Trophoblast cell (in vitro differentiated cells and primary cell): ENCODE data around the gene DNMT3B.

ENCODE experiments used
- DNase-seq, 2 donors: peaks; one replicate each; pipeline ENCODE4 v3.0.0-alpha.2; 2016
- H2AFZ ChIP-seq: 2 replicates; pipeline ENCODE4 v1.6.1; 2013; ENCODE audit warnings: low read length, moderate library complexity, mild to moderate bottlenecking; ENCODE audit not compliant: insufficient read depth, poor library complexity
- H2AK5ac ChIP-seq: 2 replicates; pipeline ENCODE4 v1.6.1; 2013; ENCODE audit warnings: mild to moderate bottlenecking, low read length
- H2BK120ac ChIP-seq: 2 replicates; pipeline ENCODE4 v1.6.1; 2013; ENCODE audit warnings: low read length, mild to moderate bottlenecking, moderate library complexity; ENCODE audit not compliant: insufficient read depth, poor library complexity
- H2BK12ac ChIP-seq: 2 replicates; pipeline ENCODE4 v1.6.1; 2013; ENCODE audit warnings: mild to moderate bottlenecking, low read length, moderate library complexity
- H2BK5ac ChIP-seq: 2 replicates; pipeline ENCODE4 v1.6.1; 2013; ENCODE audit warnings: low read length, low read depth, moderate library complexity, mild to moderate bottlenecking; ENCODE audit not compliant: poor library complexity
- H3K14ac ChIP-seq: 2 replicates; pipeline ENCODE4 v1.6.1; 2013; ENCODE audit warnings: mild to moderate bottlenecking, low read length
- H3K18ac ChIP-seq: 2 replicates; pipeline ENCODE4 v1.6.1; 2013; ENCODE audit warnings: mild to moderate bottlenecking, low read length
- H3K23ac ChIP-seq: 2 replicates; pipeline ENCODE4 v1.6.1; 2013; ENCODE audit warnings: low read length
- H3K27ac ChIP-seq: 2 replicates; pipeline ENCODE4 v1.5.1; 2013; ENCODE audit warnings: low read depth, mild to moderate bottlenecking, inconsistent platforms, low read length, moderate library complexity
- H3K27me3 ChIP-seq: 2 replicates; pipeline ENCODE4 v1.6.1; 2013; ENCODE audit warnings: inconsistent platforms, mild to moderate bottlenecking, low read length, moderate library complexity; ENCODE audit not compliant: insufficient read depth
- H3K36me3 ChIP-seq, 2 experiments: 1 replicate in 1 of 2; 2 replicates in 1 of 2; pipeline ENCODE4 v1.6.1; 2013; ENCODE audit warnings: low read length in 2 of 2, mild to moderate bottlenecking in 2 of 2, moderate library complexity in 1 of 2; ENCODE audit not compliant: insufficient read depth in 2 of 2, control insufficient read depth in 1 of 2
- H3K4ac ChIP-seq: 2 replicates; pipeline ENCODE4 v1.6.1; 2013; ENCODE audit warnings: low read depth, mild to moderate bottlenecking, low read length, moderate library complexity
- H3K4me1 ChIP-seq, 2 experiments: 1 replicate in 1 of 2; 2 replicates in 1 of 2; pipeline ENCODE4 v1.6.1; 2013; ENCODE audit warnings: low read length in 2 of 2, mild to moderate bottlenecking in 2 of 2, moderate library complexity in 1 of 2; ENCODE audit not compliant: insufficient read depth in 2 of 2, control insufficient read depth in 1 of 2
- H3K4me2 ChIP-seq: 2 replicates; pipeline ENCODE4 v1.6.1; 2013; ENCODE audit warnings: inconsistent platforms, mild to moderate bottlenecking, low read length, moderate library complexity
- H3K4me3 ChIP-seq: 2 replicates; pipeline ENCODE4 v1.5.1; 2013; ENCODE audit warnings: mild to moderate bottlenecking, low read depth, low read length, inconsistent platforms
- H3K79me1 ChIP-seq: one replicate; pipeline ENCODE4 v1.6.1; 2013; ENCODE audit warnings: low read length
- H3K79me2 ChIP-seq: 2 replicates; pipeline ENCODE4 v1.6.1; 2013; ENCODE audit warnings: low read length, mild to moderate bottlenecking; ENCODE audit not compliant: control insufficient read depth, insufficient read depth, poor library complexity
- H3K9ac ChIP-seq: 2 replicates; pipeline ENCODE4 v1.6.1; 2013; ENCODE audit warnings: mild to moderate bottlenecking, low read length
- H3K9me3 ChIP-seq: 2 replicates; pipeline ENCODE4 v1.6.1; 2013; ENCODE audit warnings: low read depth, mild to moderate bottlenecking, control low read depth, inconsistent platforms, low read length; ENCODE audit not compliant: insufficient read depth
- H4K12ac ChIP-seq: 2 replicates; pipeline ENCODE4 v1.6.1; 2013; ENCODE audit warnings: low read depth, mild to moderate bottlenecking, low read length, moderate library complexity
- H4K8ac ChIP-seq: 2 replicates; pipeline ENCODE4 v1.6.1; 2013; ENCODE audit warnings: low read depth, mild to moderate bottlenecking, low read length, moderate library complexity
- H4K91ac ChIP-seq: one replicate; pipeline ENCODE4 v1.6.1; 2013; ENCODE audit warnings: low read depth, mild to moderate bottlenecking, low read length, moderate library complexity
- WGBS: extraction: QIAGEN DNeasy Blood & Tissue Kit; methylation state at CpG from one replicate; pipeline ENCODE4 v1.1.7; 2013; ENCODE audit warnings: missing lambda C conversion rate; ENCODE audit not compliant: insufficient read length, insufficient coverage; ENCODE audit errors: extremely low coverage; 5-methylcytosine and 5-hydroxymethylcytosine counted together

The DNMT3B gene

GRCh38 chr20:32849577-32849976 is 87.4 kb downstream of the DNMT3B start:
- no peak overlapping the region for H4K8ac ChIP-seq

GRCh38 chr20:32855387-32855786 is 93.2 kb downstream of the DNMT3B start:
- H3K4me2 ChIP-seq: no peak overlapping the region
- H3K4ac ChIP-seq: no peak overlapping the region
- H4K12ac ChIP-seq: no peak overlapping the region
- no peak overlapping the region for H4K8ac ChIP-seq
- H2AK5ac ChIP-seq: no peak overlapping the region
- no peak overlapping the region for H2BK120ac ChIP-seq
- H3K9me3 ChIP-seq: no peaks in the 10 kb centered on the region
- H2BK12ac ChIP-seq: no peak overlapping the region
- H3K79me1 ChIP-seq: no peaks in the 10 kb centered on the region
- H3K18ac ChIP-seq: no peak overlapping the region
- H3K4me3 ChIP-seq: no peak overlapping the region
- H2BK5ac ChIP-seq: no peak overlapping the region
- no peak overlapping the region for H3K9ac ChIP-seq
- no peak for DNase-seq
- H3K14ac ChIP-seq: no peak overlapping the region
- no peak overlapping the region for H4K91ac ChIP-seq
- no peak overlapping the region for H2AFZ ChIP-seq
- H3K79me2 ChIP-seq: no peaks in the 10 kb centered on the region
- peaks cover 4 to 19% of the 10 kb centered on the region in 2 experiments for H3K36me3 ChIP-seq
- peaks cover 0 to 2% of the 10 kb centered on the region in 2 experiments for H3K4me1 ChIP-seq
- H3K27ac ChIP-seq: no peak overlapping the region
- H3K23ac ChIP-seq: no peak overlapping the region
- no peaks in the 10 kb centered on the region for H3K27me3 ChIP-seq
- WGBS: no CpG with 5 or more reads among the region's 7 CpGs

More at GRCh38 chr20:32849577-32849976, 87.4 kb downstream of the DNMT3B start:
- H3K23ac ChIP-seq: no peak overlapping the region
- no peak overlapping the region for H3K9ac ChIP-seq
- no CpG with 5 or more reads among the region's 6 CpGs for WGBS
- H3K4me1 ChIP-seq: no peaks in the 10 kb centered on the region
- H3K4me3 ChIP-seq: no peak overlapping the region
- H2AFZ ChIP-seq: no peak overlapping the region
- H3K27ac ChIP-seq: no peak overlapping the region
- H3K14ac ChIP-seq: no peak overlapping the region
- no peak overlapping the region for H2AK5ac ChIP-seq
- no peak overlapping the region for H2BK12ac ChIP-seq
- no peak overlapping the region for H4K91ac ChIP-seq
- H3K4me2 ChIP-seq: no peak overlapping the region
- H3K9me3 ChIP-seq: no peaks in the 10 kb centered on the region
- no peak overlapping the region for H3K18ac ChIP-seq
- peaks cover 15 to 28% of the 10 kb centered on the region in 2 experiments for H3K36me3 ChIP-seq
- DNase-seq: no peak
- H3K79me1 ChIP-seq: no peaks in the 10 kb centered on the region
- H3K4ac ChIP-seq: no peak overlapping the region
- H3K79me2 ChIP-seq: no peaks in the 10 kb centered on the region
- no peak overlapping the region for H4K12ac ChIP-seq
- H2BK5ac ChIP-seq: no peak overlapping the region
- no peaks in the 10 kb centered on the region for H3K27me3 ChIP-seq
- no peak overlapping the region for H2BK120ac ChIP-seq

- no CpG with 5 or more reads among the region's 2 CpGs for WGBS
- peak; percentile 77 to 92 for DNase-seq
- no peak overlapping the region for H4K12ac ChIP-seq
Measured at GRCh38 chr20:32858189-32858588, 96.0 kb downstream of the DNMT3B start.

More at GRCh38 chr20:32858189-32858588, 96.0 kb downstream of the DNMT3B start:
- no peaks in the 10 kb centered on the region for H3K9me3 ChIP-seq
- no peak overlapping the region for H3K18ac ChIP-seq
- no peak overlapping the region for H3K14ac ChIP-seq
- H3K79me1 ChIP-seq: no peaks in the 10 kb centered on the region
- no peak overlapping the region for H3K4me2 ChIP-seq
- H4K8ac ChIP-seq: no peak overlapping the region
- H3K23ac ChIP-seq: no peak overlapping the region
- H3K4me1 ChIP-seq: peaks cover 0 to 2% of the 10 kb centered on the region in 2 experiments
- no peak overlapping the region for H2BK120ac ChIP-seq
- no peak overlapping the region for H4K91ac ChIP-seq
- no peaks in the 10 kb centered on the region for H3K79me2 ChIP-seq
- H2BK12ac ChIP-seq: no peak overlapping the region
- no peak overlapping the region for H3K9ac ChIP-seq
- H2BK5ac ChIP-seq: no peak overlapping the region
- no peak overlapping the region for H3K27ac ChIP-seq
- H2AFZ ChIP-seq: no peak overlapping the region
- H2AK5ac ChIP-seq: no peak overlapping the region
- H3K27me3 ChIP-seq: no peaks in the 10 kb centered on the region
- no peak overlapping the region for H3K4me3 ChIP-seq
- peaks cover 0 to 13% of the 10 kb centered on the region in 2 experiments for H3K36me3 ChIP-seq
- no peak overlapping the region for H3K4ac ChIP-seq
